ENCODE results near the gene PGLYRP4. TPM values are rescaled to one million over a fixed set of nuclear protein-coding genes. Genes with fewer than 3 reads are reported as not detected.

Gene PGLYRP4
- total and polyA plus RNA-seq, 2 donors, result 1.3 to 6.1 TPM

- Histone ChIP-seq H3K4me3 (ENCODE audit: low read length in 2 of 2) (no peak overlapping the region), H3K9me3 (ENCODE audit: control insufficient read depth in 2 of 2, insufficient read depth in 1 of 2, low read length in 1 of 2) (no peaks in the 10 kb centered on the region), H3K27me3 (ENCODE audit: control insufficient read depth in 2 of 2, insufficient read depth in 1 of 2, low read length in 1 of 2) (no peaks in the 10 kb centered on the region), H3K4me1 (ENCODE audit: control insufficient read depth in 2 of 2, insufficient read depth in 2 of 2, low read length in 2 of 2) (peaks cover 0 to 11% of the 10 kb centered on the region in 2 donors), H3K36me3 (ENCODE audit: control insufficient read depth in 2 of 2, insufficient read depth in 2 of 2, low read length in 1 of 2) (no peaks in the 10 kb centered on the region), H3K27ac (ENCODE audit: low read depth in 1 of 2, low read length in 1 of 2) (no peak overlapping the region)
- DNase-seq (ENCODE audit: low read depth in 6 of 9, low spot score in 9 of 9), result no peak
- 94% methylated on average over 5 of the region's 5 CpGs for WGBS
Observed at GRCh38 chr1:153291514-153291913, 57.1 kb downstream of the PGLYRP4 start.

- 85% methylated on average over 11 of the region's 11 CpGs for WGBS
- Histone ChIP-seq H3K4me1 (ENCODE audit: control insufficient read depth in 2 of 2, insufficient read depth in 2 of 2, low read length in 2 of 2) (peaks cover 0 to 11% of the 10 kb centered on the region in 2 donors), H3K36me3 (ENCODE audit: control insufficient read depth in 2 of 2, insufficient read depth in 2 of 2, low read length in 1 of 2) (no peaks in the 10 kb centered on the region), H3K27ac (ENCODE audit: low read depth in 1 of 2, low read length in 1 of 2) (no peak overlapping the region), H3K27me3 (ENCODE audit: control insufficient read depth in 2 of 2, insufficient read depth in 1 of 2, low read length in 1 of 2) (no peaks in the 10 kb centered on the region), H3K4me3 (ENCODE audit: low read length in 2 of 2) (no peak overlapping the region), H3K9me3 (ENCODE audit: control insufficient read depth in 2 of 2, insufficient read depth in 1 of 2, low read length in 1 of 2) (no peaks in the 10 kb centered on the region)
- DNase-seq (ENCODE audit: low read depth in 6 of 9, low spot score in 9 of 9), result peak in 2 of 9 donors; percentile 5 to 10
Observed at GRCh38 chr1:153288634-153289275, 59.9 kb downstream of the PGLYRP4 start.

Other genes with a start within 250 kb of the PGLYRP4 start
- 0.09 TPM for gene SPRR2F, start 235.3 kb downstream of the PGLYRP4 start, total RNA-seq
- gene SPRR2F, start 235.3 kb downstream of the PGLYRP4 start, polyA plus RNA-seq, result 0.94 TPM
- 0.19 TPM for gene SPRR2G, start 198.0 kb downstream of the PGLYRP4 start, total RNA-seq
- 14.7 TPM for gene SPRR2G, start 198.0 kb downstream of the PGLYRP4 start, polyA plus RNA-seq
- not detected for gene LELP1, start 145.4 kb downstream of the PGLYRP4 start, total RNA-seq
- gene LELP1, start 145.4 kb downstream of the PGLYRP4 start, polyA plus RNA-seq, result 0.11 TPM
- gene PRR9, start 131.3 kb downstream of the PGLYRP4 start, total RNA-seq, result 0.33 TPM
- gene PRR9, start 131.3 kb downstream of the PGLYRP4 start, polyA plus RNA-seq, result 3.1 TPM
- gene LORICRIN, start 89.2 kb downstream of the PGLYRP4 start, total RNA-seq, result 0.33 TPM
- gene LORICRIN, start 89.2 kb downstream of the PGLYRP4 start, polyA plus RNA-seq, result 8.6 TPM
- gene PGLYRP3, start 35.9 kb downstream of the PGLYRP4 start, total RNA-seq, result 0.14 TPM
- gene PGLYRP3, start 35.9 kb downstream of the PGLYRP4 start, polyA plus RNA-seq, result 0.94 TPM
- gene S100A9, start 9.0 kb upstream of the PGLYRP4 start, total RNA-seq, result 281 TPM
- gene S100A9, start 9.0 kb upstream of the PGLYRP4 start, polyA plus RNA-seq, result 1,119 TPM
- 35.8 TPM for gene S100A12, start 26.8 kb upstream of the PGLYRP4 start, total RNA-seq
- 29.1 TPM for gene S100A12, start 26.8 kb upstream of the PGLYRP4 start, polyA plus RNA-seq
- gene S100A8, start 42.2 kb upstream of the PGLYRP4 start, total RNA-seq, result 291 TPM
- gene S100A8, start 42.2 kb upstream of the PGLYRP4 start, polyA plus RNA-seq, result 754 TPM
- not detected for gene S100A7A, start 67.7 kb upstream of the PGLYRP4 start, total RNA-seq
- 0.30 TPM for gene S100A7A, start 67.7 kb upstream of the PGLYRP4 start, polyA plus RNA-seq
- gene S100A7, start 111.8 kb upstream of the PGLYRP4 start, total RNA-seq, result 5.9 TPM
- 247 TPM for gene S100A7, start 111.8 kb upstream of the PGLYRP4 start, polyA plus RNA-seq
- gene S100A6, start 187.2 kb upstream of the PGLYRP4 start, total RNA-seq, result 131 TPM
- gene S100A6, start 187.2 kb upstream of the PGLYRP4 start, polyA plus RNA-seq, result 654 TPM
- gene S100A5, start 192.1 kb upstream of the PGLYRP4 start, total RNA-seq, result not detected
- 0.87 TPM for gene S100A5, start 192.1 kb upstream of the PGLYRP4 start, polyA plus RNA-seq
- 76.8 TPM for gene S100A4, start 197.0 kb upstream of the PGLYRP4 start, total RNA-seq
- 305 TPM for gene S100A4, start 197.0 kb upstream of the PGLYRP4 start, polyA plus RNA-seq
- 0.38 TPM for gene S100A3, start 200.4 kb upstream of the PGLYRP4 start, total RNA-seq
- 2.6 TPM for gene S100A3, start 200.4 kb upstream of the PGLYRP4 start, polyA plus RNA-seq
- gene S100A2, start 217.0 kb upstream of the PGLYRP4 start, total RNA-seq, result 9.8 TPM
- 93.5 TPM for gene S100A2, start 217.0 kb upstream of the PGLYRP4 start, polyA plus RNA-seq